HEK293 (cell line): ENCODE results near the gene DIS3L2.

Experiments
- HOXA7 ChIP-seq: sonication (generic); formaldehyde crosslinking; IDR thresholded peaks from 2 replicates; pipeline ENCODE4 v1.8.1; 2022; ENCODE audit warnings: missing genetic modification reagents, borderline replicate concordance
- YY1 ChIP-seq: fragments of 450-650 bp; formaldehyde crosslinking; IDR thresholded peaks from 2 replicates; pipeline ENCODE4 v1.5.1; 2018; ENCODE audit warnings: missing biosample characterization, missing genetic modification characterization
- ZBTB21 ChIP-seq: fragments of 450-650 bp; formaldehyde crosslinking; IDR thresholded peaks from 2 replicates; pipeline ENCODE4 v1.5.1; 2017; ENCODE audit warnings: missing biosample characterization, missing genetic modification characterization
- ZNF521 ChIP-seq: fragments of 450-650 bp; formaldehyde crosslinking; IDR thresholded peaks from 2 replicates; pipeline ENCODE4 v1.5.1; 2017; ENCODE audit warnings: missing biosample characterization, mild to moderate bottlenecking, missing genetic modification characterization
- ZNF776 ChIP-seq: fragments of 450-650 bp; formaldehyde crosslinking; IDR thresholded peaks from 2 replicates; pipeline ENCODE4 v1.5.0; 2017; ENCODE audit warnings: missing biosample characterization, missing genetic modification characterization, borderline replicate concordance
- TF ChIP-seq, protein P1 (sequence below): fragments of 450-650 bp; formaldehyde crosslinking; IDR thresholded peaks from 2 replicates; pipeline ENCODE4 v1.5.1; 2016; ENCODE audit warnings: missing biosample characterization, missing genetic modification characterization
- TF ChIP-seq, protein P2 (sequence below): fragments of 450-650 bp; formaldehyde crosslinking; IDR thresholded peaks from 2 replicates; pipeline ENCODE4 v1.5.1; 2017; ENCODE audit warnings: missing biosample characterization, missing genetic modification characterization
- TF ChIP-seq, protein P3 (sequence below): fragments of 450-650 bp; formaldehyde crosslinking; IDR thresholded peaks from 2 replicates; pipeline ENCODE4 v1.5.1; 2016; ENCODE audit warnings: missing biosample characterization, missing genetic modification characterization
- TF ChIP-seq, protein P4 (sequence below): fragments of 450-650 bp; formaldehyde crosslinking; IDR thresholded peaks from 2 replicates; pipeline ENCODE4 v1.5.1; 2016; ENCODE audit warnings: missing biosample characterization, missing genetic modification characterization
- TF ChIP-seq, protein P5 (sequence below): fragments of 450-650 bp; formaldehyde crosslinking; IDR thresholded peaks from 2 replicates; pipeline ENCODE4 v1.5.1; 2016; ENCODE audit warnings: missing biosample characterization, missing genetic modification characterization, low read depth

DNA sequence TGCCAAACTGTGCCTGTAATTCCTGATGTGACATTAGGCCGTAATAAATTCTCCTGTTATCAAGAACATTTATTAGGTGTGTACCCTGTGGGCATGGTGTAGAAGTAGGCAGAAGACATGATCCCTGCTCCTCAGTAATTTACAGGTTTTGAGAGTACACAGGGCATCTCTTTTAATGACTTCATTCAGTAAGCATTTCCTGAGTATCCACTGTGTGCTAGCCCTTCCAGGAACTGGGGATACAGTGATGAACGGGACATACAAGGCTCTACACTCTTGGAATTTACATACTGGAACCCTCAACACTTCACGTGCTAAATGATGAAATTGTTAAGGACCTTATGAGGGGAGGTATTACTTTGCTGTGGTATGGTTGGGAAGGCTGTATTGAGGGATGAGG lies 30.2 kb downstream of the DIS3L2 start:
- TF ChIP-seq ZNF776 (no peak), ZNF521 (no peak), YY1 (tag by site-specific recombination) (no peak), HOXA7 (CRISPR knock-in tag) (no peak), ZBTB21 (tag by site-specific recombination) (no peak)
- TF ChIP-seq, protein P1, sequence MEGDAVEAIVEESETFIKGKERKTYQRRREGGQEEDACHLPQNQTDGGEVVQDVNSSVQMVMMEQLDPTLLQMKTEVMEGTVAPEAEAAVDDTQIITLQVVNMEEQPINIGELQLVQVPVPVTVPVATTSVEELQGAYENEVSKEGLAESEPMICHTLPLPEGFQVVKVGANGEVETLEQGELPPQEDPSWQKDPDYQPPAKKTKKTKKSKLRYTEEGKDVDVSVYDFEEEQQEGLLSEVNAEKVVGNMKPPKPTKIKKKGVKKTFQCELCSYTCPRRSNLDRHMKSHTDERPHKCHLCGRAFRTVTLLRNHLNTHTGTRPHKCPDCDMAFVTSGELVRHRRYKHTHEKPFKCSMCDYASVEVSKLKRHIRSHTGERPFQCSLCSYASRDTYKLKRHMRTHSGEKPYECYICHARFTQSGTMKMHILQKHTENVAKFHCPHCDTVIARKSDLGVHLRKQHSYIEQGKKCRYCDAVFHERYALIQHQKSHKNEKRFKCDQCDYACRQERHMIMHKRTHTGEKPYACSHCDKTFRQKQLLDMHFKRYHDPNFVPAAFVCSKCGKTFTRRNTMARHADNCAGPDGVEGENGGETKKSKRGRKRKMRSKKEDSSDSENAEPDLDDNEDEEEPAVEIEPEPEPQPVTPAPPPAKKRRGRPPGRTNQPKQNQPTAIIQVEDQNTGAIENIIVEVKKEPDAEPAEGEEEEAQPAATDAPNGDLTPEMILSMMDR (tag by site-specific recombination), result no peak
- TF ChIP-seq, protein P2, sequence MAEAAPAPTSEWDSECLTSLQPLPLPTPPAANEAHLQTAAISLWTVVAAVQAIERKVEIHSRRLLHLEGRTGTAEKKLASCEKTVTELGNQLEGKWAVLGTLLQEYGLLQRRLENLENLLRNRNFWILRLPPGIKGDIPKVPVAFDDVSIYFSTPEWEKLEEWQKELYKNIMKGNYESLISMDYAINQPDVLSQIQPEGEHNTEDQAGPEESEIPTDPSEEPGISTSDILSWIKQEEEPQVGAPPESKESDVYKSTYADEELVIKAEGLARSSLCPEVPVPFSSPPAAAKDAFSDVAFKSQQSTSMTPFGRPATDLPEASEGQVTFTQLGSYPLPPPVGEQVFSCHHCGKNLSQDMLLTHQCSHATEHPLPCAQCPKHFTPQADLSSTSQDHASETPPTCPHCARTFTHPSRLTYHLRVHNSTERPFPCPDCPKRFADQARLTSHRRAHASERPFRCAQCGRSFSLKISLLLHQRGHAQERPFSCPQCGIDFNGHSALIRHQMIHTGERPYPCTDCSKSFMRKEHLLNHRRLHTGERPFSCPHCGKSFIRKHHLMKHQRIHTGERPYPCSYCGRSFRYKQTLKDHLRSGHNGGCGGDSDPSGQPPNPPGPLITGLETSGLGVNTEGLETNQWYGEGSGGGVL (tag by site-specific recombination), result no peak
- TF ChIP-seq, protein P3, sequence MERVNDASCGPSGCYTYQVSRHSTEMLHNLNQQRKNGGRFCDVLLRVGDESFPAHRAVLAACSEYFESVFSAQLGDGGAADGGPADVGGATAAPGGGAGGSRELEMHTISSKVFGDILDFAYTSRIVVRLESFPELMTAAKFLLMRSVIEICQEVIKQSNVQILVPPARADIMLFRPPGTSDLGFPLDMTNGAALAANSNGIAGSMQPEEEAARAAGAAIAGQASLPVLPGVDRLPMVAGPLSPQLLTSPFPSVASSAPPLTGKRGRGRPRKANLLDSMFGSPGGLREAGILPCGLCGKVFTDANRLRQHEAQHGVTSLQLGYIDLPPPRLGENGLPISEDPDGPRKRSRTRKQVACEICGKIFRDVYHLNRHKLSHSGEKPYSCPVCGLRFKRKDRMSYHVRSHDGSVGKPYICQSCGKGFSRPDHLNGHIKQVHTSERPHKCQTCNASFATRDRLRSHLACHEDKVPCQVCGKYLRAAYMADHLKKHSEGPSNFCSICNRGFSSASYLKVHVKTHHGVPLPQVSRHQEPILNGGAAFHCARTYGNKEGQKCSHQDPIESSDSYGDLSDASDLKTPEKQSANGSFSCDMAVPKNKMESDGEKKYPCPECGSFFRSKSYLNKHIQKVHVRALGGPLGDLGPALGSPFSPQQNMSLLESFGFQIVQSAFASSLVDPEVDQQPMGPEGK (tag by site-specific recombination), result no peak
- TF ChIP-seq, protein P4, sequence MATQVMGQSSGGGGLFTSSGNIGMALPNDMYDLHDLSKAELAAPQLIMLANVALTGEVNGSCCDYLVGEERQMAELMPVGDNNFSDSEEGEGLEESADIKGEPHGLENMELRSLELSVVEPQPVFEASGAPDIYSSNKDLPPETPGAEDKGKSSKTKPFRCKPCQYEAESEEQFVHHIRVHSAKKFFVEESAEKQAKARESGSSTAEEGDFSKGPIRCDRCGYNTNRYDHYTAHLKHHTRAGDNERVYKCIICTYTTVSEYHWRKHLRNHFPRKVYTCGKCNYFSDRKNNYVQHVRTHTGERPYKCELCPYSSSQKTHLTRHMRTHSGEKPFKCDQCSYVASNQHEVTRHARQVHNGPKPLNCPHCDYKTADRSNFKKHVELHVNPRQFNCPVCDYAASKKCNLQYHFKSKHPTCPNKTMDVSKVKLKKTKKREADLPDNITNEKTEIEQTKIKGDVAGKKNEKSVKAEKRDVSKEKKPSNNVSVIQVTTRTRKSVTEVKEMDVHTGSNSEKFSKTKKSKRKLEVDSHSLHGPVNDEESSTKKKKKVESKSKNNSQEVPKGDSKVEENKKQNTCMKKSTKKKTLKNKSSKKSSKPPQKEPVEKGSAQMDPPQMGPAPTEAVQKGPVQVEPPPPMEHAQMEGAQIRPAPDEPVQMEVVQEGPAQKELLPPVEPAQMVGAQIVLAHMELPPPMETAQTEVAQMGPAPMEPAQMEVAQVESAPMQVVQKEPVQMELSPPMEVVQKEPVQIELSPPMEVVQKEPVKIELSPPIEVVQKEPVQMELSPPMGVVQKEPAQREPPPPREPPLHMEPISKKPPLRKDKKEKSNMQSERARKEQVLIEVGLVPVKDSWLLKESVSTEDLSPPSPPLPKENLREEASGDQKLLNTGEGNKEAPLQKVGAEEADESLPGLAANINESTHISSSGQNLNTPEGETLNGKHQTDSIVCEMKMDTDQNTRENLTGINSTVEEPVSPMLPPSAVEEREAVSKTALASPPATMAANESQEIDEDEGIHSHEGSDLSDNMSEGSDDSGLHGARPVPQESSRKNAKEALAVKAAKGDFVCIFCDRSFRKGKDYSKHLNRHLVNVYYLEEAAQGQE, result no peak
- TF ChIP-seq, protein P5, sequence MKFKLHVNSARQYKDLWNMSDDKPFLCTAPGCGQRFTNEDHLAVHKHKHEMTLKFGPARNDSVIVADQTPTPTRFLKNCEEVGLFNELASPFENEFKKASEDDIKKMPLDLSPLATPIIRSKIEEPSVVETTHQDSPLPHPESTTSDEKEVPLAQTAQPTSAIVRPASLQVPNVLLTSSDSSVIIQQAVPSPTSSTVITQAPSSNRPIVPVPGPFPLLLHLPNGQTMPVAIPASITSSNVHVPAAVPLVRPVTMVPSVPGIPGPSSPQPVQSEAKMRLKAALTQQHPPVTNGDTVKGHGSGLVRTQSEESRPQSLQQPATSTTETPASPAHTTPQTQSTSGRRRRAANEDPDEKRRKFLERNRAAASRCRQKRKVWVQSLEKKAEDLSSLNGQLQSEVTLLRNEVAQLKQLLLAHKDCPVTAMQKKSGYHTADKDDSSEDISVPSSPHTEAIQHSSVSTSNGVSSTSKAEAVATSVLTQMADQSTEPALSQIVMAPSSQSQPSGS (tag by site-specific recombination), result no peak
